Tibial artery (tissue), 4 donors: Measurements from ENCODE around the gene AVPR2.

Experiments
- DNase-seq, 2 donors: peaks; one replicate each; pipeline ENCODE4 v3.0.0-alpha.2; 2019
- H3K27ac ChIP-seq, 2 donors: fragments of 200-600 bp; sonication (generic) in 1 of 2; 1 replicate in 1 of 2; 2 replicates in 1 of 2; pipeline ENCODE4 v1.5.1; 2018 to 2019; ENCODE audit warnings: mild to moderate bottlenecking in 1 of 2
- H3K27me3 ChIP-seq, 2 donors: fragments of 200-600 bp; sonication (generic) in 1 of 2; one replicate each; pipeline versions ENCODE4 v1.5.1 to v1.6.0; 2016 to 2019
- H3K36me3 ChIP-seq, 3 donors: fragments of 200-600 bp; sonication (generic) in 2 of 3; one replicate each; pipeline ENCODE4 v1.5.1; 2016 to 2019; ENCODE audit warnings: mild to moderate bottlenecking in 2 of 3
- H3K4me1 ChIP-seq, 4 donors: fragments of 200-600 bp; sonication (generic) in 2 of 4; 1 replicate in 3 of 4; 2 replicates in 1 of 4; pipeline ENCODE4 v1.5.1; 2016 to 2019
- H3K4me3 ChIP-seq, 2 donors: fragments of 200-600 bp; sonication (generic) in 1 of 2; 1 replicate in 1 of 2; 2 replicates in 1 of 2; pipeline ENCODE4 v1.5.1; 2018 to 2019; ENCODE audit warnings: mild to moderate bottlenecking in 2 of 2
- H3K9me3 ChIP-seq, 3 donors: fragments of 200-600 bp; sonication (generic) in 1 of 3; one replicate each; pipeline ENCODE4 v1.5.1; 2016 to 2019
- CTCF ChIP-seq, 2 experiments: fragments of 200-600 bp in 1 of 2; fragments of 450-650 bp in 1 of 2; IDR thresholded peaks; one replicate each; pipeline ENCODE4 v1.5.1; 2017 to 2019; ENCODE audit warnings: antibody characterized with exemption in 2 of 2, mild to moderate bottlenecking in 1 of 2, moderate library complexity in 1 of 2
- intact Hi-C: fragments of 100-400 bp; cut with DNase I; formaldehyde crosslinking; loops from one replicate; pipeline ENCODE4 v1.15.0; 2023; ENCODE audit warnings: low total_unique reads

Gene AVPR2

GRCh38 chrX:153921511-153922446 is 17.3 kb downstream of the AVPR2 start:
- no peak for TF ChIP-seq CTCF (IDR thresholded peaks at IDR 0.05)
- Histone ChIP-seq H3K4me1 (peaks cover 0 to 33% (median 17%) of the 10 kb centered on the region in 4 donors), H3K27ac (no peak overlapping the region), H3K27me3 (no peaks in the 10 kb centered on the region), H3K9me3 (no peaks in the 10 kb centered on the region), H3K4me3 (no peak overlapping the region), H3K36me3 (no peaks in the 10 kb centered on the region)
- no peak for DNase-seq
- intact Hi-C loops: no loop called here

GRCh38 chrX:153922932-153923857 is 18.7 kb downstream of the AVPR2 start:
- Histone ChIP-seq H3K27ac (no peak overlapping the region), H3K4me1 (peaks cover 0 to 40% (median 21%) of the 10 kb centered on the region in 4 donors)

GRCh38 chrX:153924149-153924861 is 19.8 kb downstream of the AVPR2 start:
- Histone ChIP-seq H3K27ac (no peak overlapping the region), H3K9me3 (no peaks in the 10 kb centered on the region), H3K36me3 (no peaks in the 10 kb centered on the region), H3K27me3 (no peaks in the 10 kb centered on the region), H3K4me1 (peaks cover 0 to 49% (median 27%) of the 10 kb centered on the region in 4 donors), H3K4me3 (no peak overlapping the region)
- intact Hi-C loops: no loop called here
- peak; percentile 14 to 30 for TF ChIP-seq CTCF (IDR thresholded peaks at IDR 0.05)
- DNase-seq: peak; percentile 39 to 74

More at GRCh38 chrX:153922932-153923857, 18.7 kb downstream of the AVPR2 start:
- peak; percentile 80 to 83 for DNase-seq
- Histone ChIP-seq H3K4me3 (no peak overlapping the region), H3K36me3 (no peaks in the 10 kb centered on the region), H3K27me3 (no peaks in the 10 kb centered on the region), H3K9me3 (no peaks in the 10 kb centered on the region)
- TF ChIP-seq CTCF (IDR thresholded peaks at IDR 0.05): peak; percentile 34 to 38
- intact Hi-C loops: no loop called here

GRCh38 chrX:153925387-153925738 is 20.9 kb downstream of the AVPR2 start:
- H3K4me3 ChIP-seq: peak overlapping the region in 1 of 2 donors; percentile 32
- no peaks in the 10 kb centered on the region for H3K9me3 ChIP-seq
- TF ChIP-seq CTCF (IDR thresholded peaks at IDR 0.05): no peak
- no peak overlapping the region for H3K27ac ChIP-seq
- peaks cover 0 to 49% (median 27%) of the 10 kb centered on the region in 4 donors for H3K4me1 ChIP-seq
- peaks cover 0 to 8% (median 4%) of the 10 kb centered on the region in 3 donors for H3K36me3 ChIP-seq
- no peak for DNase-seq
- intact Hi-C loops: no loop called here
- H3K27me3 ChIP-seq: no peaks in the 10 kb centered on the region
